Small intestine (tissue), 7 donors: ENCODE results near the gene PCED1B. TPM values are rescaled to one million over a fixed set of nuclear protein-coding genes. Genes with fewer than 3 reads are reported as not detected.

Experiments used
- DNase-seq, 2 donors: peaks; one replicate each; pipeline versions ENCODE4 v3.0.0 to v3.0.0-alpha.2; 2013
- FAIRE-seq: peaks from 2 replicates; lab custom pipeline; 2012; peaks lifted over from hg19 to GRCh38; lab: Jason Lieb, UNC
- H3K27ac ChIP-seq, 3 donors: one replicate each; pipeline ENCODE4 v1.5.1; 2013; ENCODE audit warnings: low read length in 2 of 3, mild to moderate bottlenecking in 2 of 3, control low read depth in 1 of 3, inconsistent platforms in 1 of 3, low read depth in 1 of 3, moderate library complexity in 1 of 3
- H3K27me3 ChIP-seq, 3 donors: one replicate each; pipeline ENCODE4 v1.6.1; 2013; ENCODE audit warnings: low read length in 3 of 3, inconsistent platforms in 1 of 3; ENCODE audit not compliant: control insufficient read depth in 3 of 3, insufficient read depth in 3 of 3
- H3K36me3 ChIP-seq, 3 donors: one replicate each; pipeline ENCODE4 v1.6.1; 2013; ENCODE audit warnings: low read length in 3 of 3, inconsistent platforms in 1 of 3, low read depth in 1 of 3, mild to moderate bottlenecking in 1 of 3, moderate library complexity in 1 of 3; ENCODE audit not compliant: control insufficient read depth in 3 of 3, insufficient read depth in 2 of 3
- H3K4me1 ChIP-seq, 3 donors: one replicate each; pipeline ENCODE4 v1.6.1; 2013; ENCODE audit warnings: low read length in 2 of 3, inconsistent platforms in 1 of 3, low read depth in 1 of 3, mild to moderate bottlenecking in 1 of 3, moderate library complexity in 1 of 3; ENCODE audit not compliant: control insufficient read depth in 3 of 3, insufficient read depth in 2 of 3
- H3K4me3 ChIP-seq, 3 donors: one replicate each; pipeline ENCODE4 v1.5.1; 2013; ENCODE audit warnings: low read length in 3 of 3, control low read depth in 1 of 3, inconsistent platforms in 1 of 3, low read depth in 1 of 3, mild to moderate bottlenecking in 1 of 3, moderate library complexity in 1 of 3
- H3K9me3 ChIP-seq, 2 donors: one replicate each; pipeline ENCODE4 v1.6.1; 2013; ENCODE audit warnings: low read depth in 1 of 2, low read length in 1 of 2; ENCODE audit not compliant: control insufficient read depth in 2 of 2, insufficient read depth in 1 of 2
- WGBS, 3 donors: extraction: QIAGEN DNeasy Blood & Tissue Kit; methylation state at CpG; one replicate each; pipeline ENCODE4 v1.1.7; 2013; 5-methylcytosine and 5-hydroxymethylcytosine counted together
- polyA plus RNA-seq, 4 donors: library from polyadenylated mRNA; stranded (reverse) in 3 of 4; unstranded in 1 of 4; fragments of 200-250 nt in 3 of 4; fragments of 120-200 nt in 1 of 4; gene quantifications; one replicate each; pipeline versions ENCODE4 v1.2.1 to v1.2.3, GENCODE V29; 2013
- donor health status: healthy with polysubstance abuse.
- donor health status: control.
- donor health status: control.
- donor health status: Bipolar disorder and iron deficiency.
- donor health status: healthy.

The PCED1B gene
- polyA plus RNA-seq, 4 donors = 1.4 to 4.5 (median 1.6) TPM; not detected in 1

- H3K4me1 ChIP-seq = no peaks in the 10 kb centered on the region
- H3K27ac ChIP-seq = peak overlapping the region in 1 of 3 donors; percentile 22
- H3K9me3 ChIP-seq = no peaks in the 10 kb centered on the region
- no peak overlapping the region for H3K4me3 ChIP-seq
- no peak for DNase-seq
- no peak for FAIRE-seq
- H3K36me3 ChIP-seq = no peaks in the 10 kb centered on the region
- H3K27me3 ChIP-seq = no peaks in the 10 kb centered on the region
- WGBS, 3 donors = 84 to 89% (median 85%) methylated on average over 13 of the region's 13 CpGs
Observed at GRCh38 chr12:47268501-47269454, 189.4 kb downstream of the PCED1B start.

- FAIRE-seq = no peak
- 88 to 100% (median 91%) methylated on average over 1 of the region's 1 CpG for WGBS, 3 donors
- Histone ChIP-seq H3K27ac (no peak overlapping the region), H3K36me3 (no peaks in the 10 kb centered on the region), H3K9me3 (no peaks in the 10 kb centered on the region), H3K4me1 (no peaks in the 10 kb centered on the region), H3K4me3 (no peak overlapping the region), H3K27me3 (no peaks in the 10 kb centered on the region)
- no peak for DNase-seq
Observed at GRCh38 chr12:47269916-47270315, 190.5 kb downstream of the PCED1B start.

GRCh38 chr12:47270782-47271664 lies 191.6 kb downstream of the PCED1B start:
- no peak overlapping the region for H3K27ac ChIP-seq
- no peaks in the 10 kb centered on the region for H3K9me3 ChIP-seq
- H3K4me3 ChIP-seq = no peak overlapping the region
- WGBS, 3 donors = 77 to 78% (median 78%) methylated on average over 4 of the region's 4 CpGs
- no peaks in the 10 kb centered on the region for H3K36me3 ChIP-seq
- H3K27me3 ChIP-seq = no peaks in the 10 kb centered on the region
- FAIRE-seq (no peak), DNase-seq (no peak)
- H3K4me1 ChIP-seq = no peaks in the 10 kb centered on the region

- WGBS, 3 donors = 33 to 59% (median 53%) methylated on average over 2 of the region's 2 CpGs
- H3K9me3 ChIP-seq = no peaks in the 10 kb centered on the region
- no peak overlapping the region for H3K4me3 ChIP-seq
- H3K27ac ChIP-seq = no peak overlapping the region
- DNase-seq = no peak
- FAIRE-seq = no peak
- peaks cover 0 to 1% (median 1%) of the 10 kb centered on the region in 3 donors for H3K4me1 ChIP-seq
- no peaks in the 10 kb centered on the region for H3K36me3 ChIP-seq
- no peaks in the 10 kb centered on the region for H3K27me3 ChIP-seq
Observed at GRCh38 chr12:47271800-47272239, 192.4 kb downstream of the PCED1B start.

GRCh38 chr12:47272412-47273190 lies 193.2 kb downstream of the PCED1B start:
- Histone ChIP-seq H3K27me3 (no peaks in the 10 kb centered on the region), H3K4me3 (no peak overlapping the region), H3K4me1 (peaks cover 7 to 9% (median 9%) of the 10 kb centered on the region in 3 donors), H3K36me3 (no peaks in the 10 kb centered on the region), H3K27ac (no peak overlapping the region), H3K9me3 (no peaks in the 10 kb centered on the region)
- FAIRE-seq (no peak), DNase-seq (no peak)
- 49 to 68% (median 60%) methylated on average over 3 of the region's 3 CpGs for WGBS, 3 donors

GRCh38 chr12:47273191-47273626 lies 193.8 kb downstream of the PCED1B start:
- H3K27me3 ChIP-seq = no peaks in the 10 kb centered on the region
- DNase-seq = no peak
- no peak overlapping the region for H3K4me3 ChIP-seq
- no peaks in the 10 kb centered on the region for H3K36me3 ChIP-seq
- H3K9me3 ChIP-seq = no peaks in the 10 kb centered on the region
- peaks cover 7 to 15% (median 14%) of the 10 kb centered on the region in 3 donors for H3K4me1 ChIP-seq
- WGBS, 3 donors = 69 to 85% (median 83%) methylated on average over 4 of the region's 4 CpGs
- FAIRE-seq = no peak
- no peak overlapping the region for H3K27ac ChIP-seq

- no peaks in the 10 kb centered on the region for H3K36me3 ChIP-seq
- WGBS, 3 donors = 89 to 98% (median 96%) methylated on average over 2 of the region's 2 CpGs
- H3K4me3 ChIP-seq = no peak overlapping the region
- no peak for DNase-seq
- FAIRE-seq = no peak
- H3K9me3 ChIP-seq = no peaks in the 10 kb centered on the region
- H3K4me1 ChIP-seq = peaks cover 10 to 20% (median 14%) of the 10 kb centered on the region in 3 donors
- H3K27me3 ChIP-seq = no peaks in the 10 kb centered on the region
- no peak overlapping the region for H3K27ac ChIP-seq
Observed at GRCh38 chr12:47274760-47275159, 195.3 kb downstream of the PCED1B start.
